CD14-positive monocyte (primary cell): ENCODE data around the gene MEGF6. TPM values are rescaled to one million over a fixed set of nuclear protein-coding genes. Genes with fewer than 3 reads are reported as not detected.

ENCODE experiments used
- DNase-seq, 3 donors: peaks; one replicate each; pipeline ENCODE4 v3.0.0-alpha.2; 2011 to 2022
- H2AFZ ChIP-seq: 2 replicates; pipeline ENCODE4 v1.6.0; 2012; ENCODE audit warnings: mild to moderate bottlenecking, low read depth, low read length, inconsistent platforms; ENCODE audit not compliant: insufficient read depth, poor library complexity, severe bottlenecking
- H3K27ac ChIP-seq, 2 donors: 1 replicate in 1 of 2; 2 replicates in 1 of 2; pipeline ENCODE4 v1.5.1; 2012 to 2013; ENCODE audit warnings: low read length in 2 of 2, control low read depth in 1 of 2, inconsistent platforms in 1 of 2, low read depth in 1 of 2, mild to moderate bottlenecking in 1 of 2
- H3K27me3 ChIP-seq, 2 donors: one replicate each; pipeline versions ENCODE4 v1.6.0 to v1.6.1; 2011 to 2013; ENCODE audit warnings: low read length in 2 of 2; ENCODE audit not compliant: control insufficient read depth in 2 of 2, insufficient read depth in 2 of 2
- H3K36me3 ChIP-seq, 2 donors: replicated peaks in 1 of 2; 1 replicate in 1 of 2; 2 replicates in 1 of 2; pipeline versions ENCODE4 v1.5.1 to v1.6.1; 2012 to 2013; ENCODE audit warnings: low read length in 2 of 2, control low read depth in 1 of 2, inconsistent platforms in 1 of 2, mild to moderate bottlenecking in 1 of 2; ENCODE audit not compliant: insufficient read depth in 2 of 2, control insufficient read depth in 1 of 2
- H3K4me1 ChIP-seq, 2 donors: 1 replicate in 1 of 2; 2 replicates in 1 of 2; pipeline versions ENCODE4 v1.5.1 to v1.6.1; 2012 to 2013; ENCODE audit warnings: low read length in 2 of 2, control low read depth in 1 of 2, inconsistent platforms in 1 of 2, mild to moderate bottlenecking in 1 of 2, moderate library complexity in 1 of 2; ENCODE audit not compliant: insufficient read depth in 2 of 2, control insufficient read depth in 1 of 2
- H3K4me2 ChIP-seq: replicated peaks from 2 replicates; pipeline ENCODE3; 2012; ENCODE audit warnings: low read length, moderate library complexity, mild to moderate bottlenecking; ENCODE audit not compliant: poor library complexity, severe bottlenecking; ENCODE audit errors: extremely low read depth
- H3K4me3 ChIP-seq, 3 experiments: fragments of 200-600 bp in 1 of 3; sonication (generic) in 1 of 3; replicated peaks in 1 of 3; 1 replicate in 2 of 3; 2 replicates in 1 of 3; pipeline ENCODE4 v1.5.1; 2011 to 2013; ENCODE audit warnings: low read length in 3 of 3, mild to moderate bottlenecking in 3 of 3, control low read depth in 2 of 3, low read depth in 2 of 3, inconsistent platforms in 1 of 3, moderate library complexity in 1 of 3
- H3K79me2 ChIP-seq: 2 replicates; pipeline ENCODE4 v1.6.0; 2012; ENCODE audit warnings: mild to moderate bottlenecking, control low read depth, inconsistent platforms, low read length, moderate library complexity; ENCODE audit not compliant: insufficient read depth
- H3K9ac ChIP-seq: 2 replicates; pipeline ENCODE4 v1.6.0; 2017; ENCODE audit warnings: low read length, mild to moderate bottlenecking; ENCODE audit not compliant: insufficient read depth, poor library complexity, severe bottlenecking
- H3K9me3 ChIP-seq, 2 donors: replicated peaks in 1 of 2; 1 replicate in 1 of 2; 2 replicates in 1 of 2; pipeline versions ENCODE4 v1.5.1 to v1.6.1; 2012 to 2013; ENCODE audit warnings: low read length in 2 of 2, control low read depth in 1 of 2; ENCODE audit not compliant: control insufficient read depth in 1 of 2, insufficient read depth in 1 of 2
- H4K20me1 ChIP-seq: 2 replicates; pipeline ENCODE4 v1.6.0; 2012; ENCODE audit warnings: mild to moderate bottlenecking, low read length, control low read depth, moderate library complexity; ENCODE audit not compliant: insufficient read depth
- H3K27ac Mint-ChIP-seq, 7 donors: one replicate each; pipeline ENCODE4 v1.8.0; 2020; ENCODE audit warnings: mild to moderate bottlenecking in 7 of 7, mixed read lengths in 7 of 7, moderate library complexity in 6 of 7, inconsistent platforms in 2 of 7
- H3K27me3 Mint-ChIP-seq, 3 donors: one replicate each; pipeline ENCODE4 v1.8.0; 2021 to 2022; ENCODE audit warnings: low read depth in 3 of 3, mild to moderate bottlenecking in 3 of 3, mixed read lengths in 3 of 3, moderate library complexity in 3 of 3, inconsistent platforms in 1 of 3
- H3K36me3 Mint-ChIP-seq, 2 donors: one replicate each; pipeline ENCODE4 v1.8.0; 2020; ENCODE audit warnings: mixed read lengths in 2 of 2, inconsistent platforms in 1 of 2, mild to moderate bottlenecking in 1 of 2
- H3K4me1 Mint-ChIP-seq: one replicate; pipeline ENCODE4 v1.8.0; 2020; ENCODE audit warnings: mild to moderate bottlenecking, mixed read lengths
- H3K4me3 Mint-ChIP-seq, 2 donors: one replicate each; pipeline ENCODE4 v1.8.0; 2020; ENCODE audit warnings: mild to moderate bottlenecking in 2 of 2, mixed read lengths in 2 of 2, moderate library complexity in 1 of 2
- H3K9me3 Mint-ChIP-seq, 7 donors: one replicate each; pipeline ENCODE4 v1.8.0; 2020 to 2022; ENCODE audit warnings: mixed read lengths in 7 of 7, mild to moderate bottlenecking in 6 of 7, moderate library complexity in 6 of 7, inconsistent platforms in 2 of 7
- WGBS: methylation state at CpG from one replicate; pipeline ENCODE4 v1.1.5; 2013; ENCODE audit warnings: missing lambda C conversion rate; ENCODE audit not compliant: insufficient coverage; 5-methylcytosine and 5-hydroxymethylcytosine counted together
- intact Hi-C, 2 donors: fragments of 100-400 bp; cut with micrococcal nuclease; formaldehyde crosslinking; loops; one replicate each; pipeline versions ENCODE4 v1.15.0 to v1.15.1; 2023
- polyA plus RNA-seq, 3 donors: library from polyadenylated mRNA; depleted of rRNA in 1 of 3; unstranded in 2 of 3; stranded (reverse) in 1 of 3; fragments of 300-500 nt in 2 of 3; fragments of >200 nt in 1 of 3; fragmentation: Illumina TruSeq in 2 of 3; gene quantifications; 1 replicate in 2 of 3; 2 replicates in 1 of 3; pipeline ENCODE4 v1.2.3, GENCODE V29; 2012 to 2021
- TF ChIP-seq, protein P1 (sequence below): fragments of 200-600 bp; IDR thresholded peaks from one replicate; pipeline ENCODE4 v1.8.0; 2022; ENCODE audit warnings: antibody characterized with exemption, mild to moderate bottlenecking

MEGF6 gene
- polyA plus RNA-seq, 3 donors, result 0.39 to 3.8 (median 1.2) TPM

DNA sequence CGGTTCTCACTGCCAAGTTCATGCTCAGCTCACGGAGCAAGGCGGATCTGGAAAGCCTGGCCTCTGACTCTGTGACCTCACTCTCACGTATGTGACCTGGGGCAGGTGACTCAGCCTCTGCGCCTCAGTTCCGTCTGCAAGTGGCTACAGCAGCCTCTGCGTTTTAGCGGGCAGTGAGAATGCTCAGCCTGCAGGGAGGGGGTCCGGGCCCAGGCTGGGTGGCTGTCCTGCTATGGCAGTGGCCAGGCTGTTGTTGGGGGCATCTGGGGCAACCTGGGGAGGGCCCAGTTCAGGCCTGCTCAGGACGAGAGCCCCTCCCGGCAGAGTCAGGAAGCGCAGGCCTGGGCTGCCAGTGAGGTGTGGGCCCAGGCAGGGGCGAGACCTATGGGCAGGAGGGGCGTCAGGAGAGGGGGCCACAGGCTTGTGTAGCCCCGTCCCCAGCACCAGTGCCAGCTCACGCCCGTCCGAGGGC lies 128.9 kb downstream of the MEGF6 start:
- intact Hi-C loops, result no loop called here

DNA sequence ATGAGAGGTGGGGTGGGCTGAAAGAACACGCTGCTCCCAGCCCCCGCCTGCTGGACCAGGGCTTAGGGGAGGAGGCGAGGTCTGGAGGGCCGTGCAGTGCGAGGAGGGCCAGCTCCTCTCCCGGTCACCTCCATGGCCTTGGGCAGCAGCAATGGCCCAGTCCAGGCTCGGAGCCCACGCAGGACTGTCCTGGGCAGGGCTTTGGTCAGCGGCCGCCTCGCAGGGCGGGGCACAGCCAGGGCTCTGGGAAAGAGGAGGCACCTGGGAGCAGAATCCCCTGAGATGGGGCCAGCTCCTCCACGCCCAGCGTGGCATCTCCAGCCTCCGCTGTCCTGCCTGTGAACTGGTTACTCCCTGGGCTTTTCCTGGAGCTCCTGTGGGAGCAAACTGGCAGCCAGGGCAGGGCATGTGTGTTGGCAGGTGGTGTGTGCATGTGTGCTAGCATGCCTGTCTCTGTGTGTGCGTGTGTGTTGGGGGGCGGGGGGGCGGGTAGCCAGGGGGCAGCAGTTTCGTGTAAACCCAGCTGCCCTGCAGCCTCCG lies 129.4 kb downstream of the MEGF6 start:
- no peaks in the 10 kb centered on the region for H3K36me3 Mint-ChIP-seq
- intact Hi-C loops, result no loop called here
- H3K4me2 ChIP-seq, result no peak overlapping the region

More for the DNA sequence above, 128.9 kb downstream of the MEGF6 start:
- WGBS, result 44% methylated on average over 17 of the region's 18 CpGs
- TF ChIP-seq, protein P1, sequence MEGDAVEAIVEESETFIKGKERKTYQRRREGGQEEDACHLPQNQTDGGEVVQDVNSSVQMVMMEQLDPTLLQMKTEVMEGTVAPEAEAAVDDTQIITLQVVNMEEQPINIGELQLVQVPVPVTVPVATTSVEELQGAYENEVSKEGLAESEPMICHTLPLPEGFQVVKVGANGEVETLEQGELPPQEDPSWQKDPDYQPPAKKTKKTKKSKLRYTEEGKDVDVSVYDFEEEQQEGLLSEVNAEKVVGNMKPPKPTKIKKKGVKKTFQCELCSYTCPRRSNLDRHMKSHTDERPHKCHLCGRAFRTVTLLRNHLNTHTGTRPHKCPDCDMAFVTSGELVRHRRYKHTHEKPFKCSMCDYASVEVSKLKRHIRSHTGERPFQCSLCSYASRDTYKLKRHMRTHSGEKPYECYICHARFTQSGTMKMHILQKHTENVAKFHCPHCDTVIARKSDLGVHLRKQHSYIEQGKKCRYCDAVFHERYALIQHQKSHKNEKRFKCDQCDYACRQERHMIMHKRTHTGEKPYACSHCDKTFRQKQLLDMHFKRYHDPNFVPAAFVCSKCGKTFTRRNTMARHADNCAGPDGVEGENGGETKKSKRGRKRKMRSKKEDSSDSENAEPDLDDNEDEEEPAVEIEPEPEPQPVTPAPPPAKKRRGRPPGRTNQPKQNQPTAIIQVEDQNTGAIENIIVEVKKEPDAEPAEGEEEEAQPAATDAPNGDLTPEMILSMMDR, result no peak
- DNase-seq, result no peak
- Mint-ChIP-seq H3K27ac (no peak overlapping the region), H3K4me1 (no peaks in the 10 kb centered on the region), H3K36me3 (no peaks in the 10 kb centered on the region), H3K27me3 (peaks cover 2 to 7% (median 3%) of the 10 kb centered on the region in 3 donors), H3K4me3 (no peak overlapping the region), H3K9me3 (peaks cover 0 to 7% (median 0%) of the 10 kb centered on the region in 7 donors)
- Histone ChIP-seq H3K27ac (no peak overlapping the region), H3K9me3 (no peaks in the 10 kb centered on the region), H3K4me3 (no peak overlapping the region), H2AFZ (no peak overlapping the region), H3K4me1 (no peaks in the 10 kb centered on the region), H3K79me2 (no peaks in the 10 kb centered on the region), H3K27me3 (no peaks in the 10 kb centered on the region), H3K36me3 (no peaks in the 10 kb centered on the region), H4K20me1 (no peaks in the 10 kb centered on the region), H3K9ac (no peak overlapping the region), H3K4me2 (no peak overlapping the region)

More for the DNA sequence above, 129.4 kb downstream of the MEGF6 start:
- Mint-ChIP-seq H3K4me3 (no peak overlapping the region), H3K4me1 (no peaks in the 10 kb centered on the region), H3K9me3 (peaks cover 0 to 9% (median 0%) of the 10 kb centered on the region in 7 donors), H3K27me3 (peaks cover 2 to 7% (median 3%) of the 10 kb centered on the region in 3 donors), H3K27ac (no peak overlapping the region)
- no peaks in the 10 kb centered on the region for H4K20me1 ChIP-seq
- no peak overlapping the region for H2AFZ ChIP-seq
- H3K27ac ChIP-seq, result no peak overlapping the region
- H3K4me1 ChIP-seq, result no peaks in the 10 kb centered on the region
- H3K9ac ChIP-seq, result no peak overlapping the region
- TF ChIP-seq, protein P1, result no peak
- H3K79me2 ChIP-seq, result no peaks in the 10 kb centered on the region
- WGBS, result 72% methylated on average over 18 of the region's 20 CpGs
- no peaks in the 10 kb centered on the region for H3K36me3 ChIP-seq
- no peak overlapping the region for H3K4me3 ChIP-seq
- H3K9me3 ChIP-seq, result no peaks in the 10 kb centered on the region
- DNase-seq, result no peak
- no peaks in the 10 kb centered on the region for H3K27me3 ChIP-seq
